ENCODE results near the gene CECR2.

Gene CECR2

GRCh38 chr22:17523925-17524324 lies 154.7 kb downstream of the CECR2 start:
- Histone ChIP-seq H3K36me3 (no peaks in the 10 kb centered on the region), H3K4me3 (no peak overlapping the region), H3K27ac (no peak overlapping the region), H3K27me3 (peaks cover 0 to 5% of the 10 kb centered on the region in 2 donors), H3K9me3 (no peaks in the 10 kb centered on the region), H3K4me1 (no peaks in the 10 kb centered on the region)
- intact Hi-C loops (cut with DNase I; ENCODE audit: low total_unique reads): no loop called here
- DNase-seq: no peak
- no peak for TF ChIP-seq CTCF (IDR thresholded peaks at IDR 0.05)

GRCh38 chr22:17536269-17536668 lies 167.0 kb downstream of the CECR2 start:
- intact Hi-C loops (cut with DNase I; ENCODE audit: low total_unique reads): no loop called here
- no peaks in the 10 kb centered on the region for H3K27me3 ChIP-seq
- no peak for TF ChIP-seq CTCF (IDR thresholded peaks at IDR 0.05)
- H3K4me3 ChIP-seq: no peak overlapping the region
- no peaks in the 10 kb centered on the region for H3K36me3 ChIP-seq
- peak overlapping the region; percentile 55 to 65 for H3K27ac ChIP-seq
- DNase-seq: peak in 1 of 2 donors; percentile 85
- no peaks in the 10 kb centered on the region for H3K9me3 ChIP-seq
- H3K4me1 ChIP-seq: peaks cover 0 to 13% (median 0%) of the 10 kb centered on the region in 4 donors

GRCh38 chr22:17537155-17537554 lies 167.9 kb downstream of the CECR2 start:
- TF ChIP-seq CTCF (IDR thresholded peaks at IDR 0.05): no peak
- Histone ChIP-seq H3K27ac (peak overlapping the region; percentile 55 to 65), H3K4me1 (peaks cover 0 to 13% (median 0%) of the 10 kb centered on the region in 4 donors), H3K27me3 (no peaks in the 10 kb centered on the region), H3K9me3 (no peaks in the 10 kb centered on the region), H3K36me3 (no peaks in the 10 kb centered on the region), H3K4me3 (no peak overlapping the region)
- intact Hi-C loops (cut with DNase I; ENCODE audit: low total_unique reads): no loop called here
- DNase-seq: no peak

- intact Hi-C loops (cut with DNase I; ENCODE audit: low total_unique reads): no loop called here
- TF ChIP-seq CTCF (IDR thresholded peaks at IDR 0.05): no peak
- Histone ChIP-seq H3K4me3 (no peak overlapping the region), H3K27ac (no peak overlapping the region), H3K4me1 (peaks cover 0 to 13% (median 0%) of the 10 kb centered on the region in 4 donors), H3K36me3 (no peaks in the 10 kb centered on the region), H3K9me3 (no peaks in the 10 kb centered on the region), H3K27me3 (no peaks in the 10 kb centered on the region)
- DNase-seq: no peak
These were observed 171.2 kb downstream of the CECR2 start for GRCh38 chr22:17540481-17540880.

GRCh38 chr22:17541476-17541875 lies 172.2 kb downstream of the CECR2 start:
- H3K9me3 ChIP-seq: no peaks in the 10 kb centered on the region
- H3K4me3 ChIP-seq: no peak overlapping the region
- intact Hi-C loops (cut with DNase I; ENCODE audit: low total_unique reads): no loop called here
- no peak for DNase-seq
- no peaks in the 10 kb centered on the region for H3K27me3 ChIP-seq
- H3K4me1 ChIP-seq: peaks cover 0 to 5% (median 0%) of the 10 kb centered on the region in 4 donors
- H3K27ac ChIP-seq: no peak overlapping the region
- H3K36me3 ChIP-seq: no peaks in the 10 kb centered on the region
- TF ChIP-seq CTCF (IDR thresholded peaks at IDR 0.05): no peak

DNA sequence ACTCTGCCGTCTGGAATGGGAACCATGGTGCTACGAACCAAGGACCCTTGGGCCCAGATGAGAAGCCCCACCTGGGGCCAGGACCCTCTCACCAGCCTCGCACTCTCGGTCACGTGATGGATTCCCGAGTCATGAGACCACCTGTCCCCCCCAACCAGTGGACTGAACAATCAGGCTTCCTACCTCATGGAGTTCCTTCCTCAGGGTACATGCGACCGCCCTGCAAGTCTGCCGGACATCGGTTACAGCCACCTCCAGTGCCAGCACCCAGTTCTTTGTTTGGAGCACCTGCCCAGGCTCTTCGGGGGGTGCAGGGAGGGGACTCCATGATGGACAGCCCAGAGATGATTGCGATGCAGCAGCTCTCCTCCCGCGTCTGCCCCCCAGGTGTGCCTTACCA lies 173.2 kb downstream of the CECR2 start:
- DNase-seq: no peak
- H3K4me1 ChIP-seq: no peaks in the 10 kb centered on the region
- H3K27me3 ChIP-seq: no peaks in the 10 kb centered on the region
- H3K4me3 ChIP-seq: no peak overlapping the region
- TF ChIP-seq CTCF (IDR thresholded peaks at IDR 0.05): no peak
- H3K9me3 ChIP-seq: no peaks in the 10 kb centered on the region
- H3K27ac ChIP-seq: no peak overlapping the region
- H3K36me3 ChIP-seq: no peaks in the 10 kb centered on the region
- intact Hi-C loops (cut with DNase I; ENCODE audit: low total_unique reads): no loop called here

Measured in tibial artery (tissue), 4 donors.